Fibroblast of skin of left quadriceps (primary cell): ENCODE data around the gene CRIP2.

Experiments used
- DNase-seq, 2 experiments: peaks; one replicate each; pipeline ENCODE4 v3.0.0-alpha.2; 2013; ENCODE audit warnings: low read depth in 2 of 2

The CRIP2 gene

DNA sequence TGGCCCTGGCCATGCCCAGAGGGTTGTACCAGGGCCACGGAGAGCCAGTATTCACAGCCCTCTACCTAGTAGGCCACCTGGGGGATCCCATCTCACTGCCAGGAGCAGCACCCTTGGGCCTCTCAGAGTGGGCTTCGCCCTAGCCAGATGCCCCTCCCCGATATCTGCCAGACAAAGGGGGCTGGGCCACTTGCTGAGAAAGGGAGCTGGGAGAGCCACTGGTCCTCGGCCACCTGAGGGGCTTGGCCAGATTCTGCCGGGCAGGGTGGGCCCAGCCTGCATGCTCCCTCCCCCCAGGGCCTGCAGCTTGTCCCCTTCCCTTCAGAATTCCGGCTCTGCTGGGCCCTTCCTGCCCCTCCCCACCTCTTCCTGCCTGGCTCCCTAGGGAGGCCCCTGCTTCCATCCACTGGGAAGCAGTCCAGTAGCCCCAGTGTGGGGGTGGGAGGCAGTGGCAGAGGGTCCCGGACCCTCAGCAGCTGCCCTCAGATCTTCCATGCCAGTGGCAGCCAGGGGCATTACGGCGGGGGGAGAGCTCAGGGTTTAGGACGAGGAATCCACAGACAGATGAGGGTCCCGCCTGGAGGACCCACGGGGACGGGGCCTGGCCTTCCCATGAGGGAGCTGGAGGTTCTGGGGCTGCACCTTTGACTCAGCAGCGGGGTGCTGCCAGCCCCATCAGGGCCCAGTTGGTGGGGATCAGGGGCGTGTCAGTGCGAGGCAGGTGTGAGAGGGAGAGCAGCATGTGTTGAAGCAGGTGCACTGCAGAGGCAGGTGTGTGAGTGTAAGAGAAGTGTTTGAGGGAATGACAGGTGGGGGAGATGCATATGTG, 2.4 kb downstream of the CRIP2 start:
- DNase-seq, result no peak

DNA sequence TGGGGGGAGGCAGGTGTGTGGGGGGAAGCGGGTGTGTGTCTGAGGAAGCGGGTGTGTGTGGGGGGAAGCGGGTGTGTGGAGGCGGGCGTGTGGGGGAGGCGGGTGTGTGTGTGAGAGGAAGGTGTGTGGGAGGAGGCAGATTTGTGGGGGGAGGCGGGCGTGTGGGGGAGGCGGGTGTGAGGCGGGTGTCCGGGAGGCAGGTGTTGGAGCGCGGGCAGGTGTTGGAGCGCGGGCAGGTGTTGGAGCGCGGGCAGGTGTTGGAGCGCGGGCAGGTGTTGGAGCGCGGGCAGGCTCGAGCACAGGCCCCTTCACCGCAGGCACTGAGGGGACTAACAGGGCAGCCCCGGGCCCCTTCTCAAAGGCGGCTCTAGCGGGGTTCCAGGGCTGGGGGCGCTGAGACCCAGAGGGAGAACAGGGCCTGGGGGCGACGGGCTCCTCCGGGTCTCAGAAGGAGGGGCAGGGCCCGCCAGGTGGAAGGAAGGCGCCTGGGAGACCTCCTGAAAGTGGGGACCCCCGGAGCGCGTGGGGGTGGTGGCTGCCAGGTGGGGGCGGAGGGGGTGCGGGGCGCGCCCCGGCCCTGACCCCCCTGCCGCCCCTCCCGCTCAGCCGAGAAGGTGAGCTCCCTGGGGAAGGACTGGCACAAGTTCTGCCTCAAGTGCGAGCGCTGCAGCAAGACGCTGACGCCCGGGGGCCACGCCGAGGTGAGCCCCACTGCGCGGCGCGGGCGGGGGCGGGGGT, 3.2 kb downstream of the CRIP2 start:
- no peak for DNase-seq

DNA sequence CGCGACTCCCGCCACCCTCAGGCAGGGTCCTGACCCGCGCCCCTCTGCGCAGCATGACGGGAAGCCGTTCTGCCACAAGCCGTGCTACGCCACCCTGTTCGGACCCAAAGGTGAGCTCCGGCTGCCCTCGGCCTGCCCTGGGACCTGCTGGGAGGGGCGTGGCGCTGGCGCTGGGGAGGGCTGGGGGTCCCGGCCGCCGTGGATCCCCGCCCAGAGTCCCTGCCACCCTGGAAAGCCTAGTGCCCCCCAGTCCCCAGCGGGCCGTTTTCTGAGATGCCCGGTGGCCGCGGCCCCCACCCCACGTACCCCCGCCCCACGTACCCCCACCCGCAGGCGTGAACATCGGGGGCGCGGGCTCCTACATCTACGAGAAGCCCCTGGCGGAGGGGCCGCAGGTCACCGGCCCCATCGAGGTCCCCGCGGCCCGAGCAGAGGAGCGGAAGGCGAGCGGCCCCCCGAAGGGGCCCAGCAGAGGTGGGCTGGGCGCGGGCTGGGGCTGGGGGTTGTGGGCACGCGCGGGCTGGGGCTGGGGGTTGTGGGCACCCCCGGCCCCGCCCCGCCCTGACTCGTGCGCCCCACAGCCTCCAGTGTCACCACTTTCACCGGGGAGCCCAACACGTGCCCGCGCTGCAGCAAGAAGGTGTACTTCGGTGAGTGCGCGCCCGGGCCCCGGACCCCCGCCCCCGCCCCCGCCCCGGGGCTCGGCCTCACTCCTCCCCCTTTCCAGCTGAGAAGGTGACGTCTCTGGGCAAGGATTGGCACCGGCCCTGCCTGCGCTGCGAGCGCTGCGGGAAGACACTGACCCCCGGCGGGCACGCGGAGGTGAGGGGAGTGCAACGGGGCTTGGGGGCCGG, 4.0 kb downstream of the CRIP2 start:
- DNase-seq, result no peak

DNA sequence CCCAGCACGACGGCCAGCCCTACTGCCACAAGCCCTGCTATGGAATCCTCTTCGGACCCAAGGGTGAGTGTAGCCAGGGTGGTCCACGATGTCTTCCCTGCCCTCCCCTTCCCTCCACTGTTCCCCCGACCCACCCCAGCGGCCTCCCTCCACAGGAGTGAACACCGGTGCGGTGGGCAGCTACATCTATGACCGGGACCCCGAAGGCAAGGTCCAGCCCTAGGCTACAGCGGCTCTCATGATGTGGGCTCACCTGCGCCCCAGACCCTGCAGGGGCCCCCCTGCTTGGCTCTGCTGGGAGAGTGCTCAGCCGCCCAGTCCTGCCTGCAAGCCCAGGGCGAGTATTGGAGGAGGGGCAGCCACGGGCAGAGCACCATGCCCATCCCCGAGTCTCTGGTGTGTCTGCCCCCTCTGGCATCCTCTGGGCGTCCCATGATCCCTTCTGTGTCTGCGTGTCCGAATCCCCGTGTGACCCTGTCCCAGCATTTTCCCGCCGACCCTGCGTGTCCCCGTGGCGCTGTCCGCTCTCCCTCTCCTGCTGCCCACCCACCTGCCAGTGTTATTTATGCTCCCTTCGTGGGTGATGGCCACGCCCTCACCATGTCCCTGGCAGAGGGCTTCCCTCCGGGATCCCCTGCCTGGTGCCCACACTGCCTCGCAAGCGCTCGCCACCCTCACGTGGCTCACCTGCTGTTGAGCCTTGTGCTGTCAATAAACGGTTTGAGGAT, 5.0 kb downstream of the CRIP2 start:
- no peak for DNase-seq

DNA sequence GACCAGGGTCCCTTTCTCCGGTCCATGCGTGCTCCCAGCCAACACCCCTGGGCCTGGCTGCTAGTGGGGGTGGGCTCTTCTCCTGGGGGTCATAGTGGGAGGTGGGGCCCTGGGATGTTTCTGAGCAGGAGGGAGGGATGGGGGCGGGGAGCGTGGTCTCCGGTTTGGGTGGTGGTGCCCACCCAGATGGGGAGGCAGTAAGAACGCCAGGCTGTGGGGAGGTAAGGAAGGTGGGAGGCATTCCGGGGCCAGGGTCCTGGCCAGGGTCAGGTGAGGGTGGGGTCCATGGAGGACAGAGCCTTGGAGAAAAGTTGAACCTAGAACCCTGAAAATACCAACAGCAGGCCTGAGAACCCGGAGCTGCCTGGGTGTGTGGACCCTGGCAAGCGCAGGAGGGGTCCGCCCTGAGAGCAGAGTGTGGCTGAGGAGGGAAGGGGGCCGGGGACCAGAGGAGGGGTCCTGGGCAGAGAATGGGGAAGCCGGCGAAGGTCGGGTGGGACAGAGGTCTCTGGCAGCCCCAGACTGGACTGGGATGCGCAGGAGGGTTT, 5.7 kb downstream of the CRIP2 start:
- DNase-seq, result no peak

DNA sequence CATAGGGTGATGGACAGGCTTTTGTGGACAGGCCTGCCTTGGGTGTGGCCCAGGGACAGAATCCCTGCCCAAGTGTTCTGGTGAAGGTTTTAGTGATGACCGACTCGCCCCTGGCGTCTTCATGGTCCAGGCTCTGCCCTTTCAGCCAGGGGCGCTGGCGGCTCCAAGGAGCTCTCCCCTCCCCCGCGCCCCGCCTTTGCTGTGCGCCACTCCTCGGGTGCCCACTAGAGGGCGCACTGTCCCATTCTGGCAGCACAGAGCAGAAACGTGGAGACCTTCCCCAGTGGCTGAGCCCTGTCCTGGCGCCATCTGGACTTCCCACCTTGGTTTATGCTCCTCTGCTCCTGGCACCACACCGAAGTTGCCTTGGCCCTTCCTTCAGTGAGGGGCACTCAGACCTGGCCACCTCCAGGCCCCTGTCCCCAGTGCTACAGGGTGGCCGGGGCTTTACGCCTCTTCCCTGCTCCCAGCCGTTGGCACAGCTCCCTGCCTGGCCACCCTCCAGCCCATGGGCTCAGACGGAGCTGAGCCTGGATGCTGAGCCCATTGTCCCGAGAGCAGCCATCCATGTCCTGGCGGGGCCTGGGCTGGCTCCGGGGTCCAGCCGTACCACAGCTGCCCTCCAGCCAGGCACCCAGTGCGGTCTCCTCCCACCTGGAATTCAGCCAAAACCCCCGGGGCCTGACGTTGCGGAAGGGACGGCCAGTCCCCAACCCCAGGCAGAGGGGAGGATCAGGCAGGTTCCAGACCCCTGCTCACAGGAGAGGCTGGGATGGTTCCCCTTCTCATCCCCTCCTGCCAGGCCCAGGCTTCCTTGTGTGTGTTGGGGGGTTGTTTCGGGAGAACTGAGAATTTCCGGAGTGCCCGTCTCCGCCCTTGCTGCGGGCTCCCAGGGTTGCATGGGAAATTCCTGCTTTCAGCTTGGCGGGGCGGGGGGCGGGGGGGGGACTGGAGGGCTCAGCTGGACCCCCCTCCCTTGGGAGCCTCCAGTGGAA, 6.5 kb downstream of the CRIP2 start:
- DNase-seq, result peak; percentile 62 to 64

DNA sequence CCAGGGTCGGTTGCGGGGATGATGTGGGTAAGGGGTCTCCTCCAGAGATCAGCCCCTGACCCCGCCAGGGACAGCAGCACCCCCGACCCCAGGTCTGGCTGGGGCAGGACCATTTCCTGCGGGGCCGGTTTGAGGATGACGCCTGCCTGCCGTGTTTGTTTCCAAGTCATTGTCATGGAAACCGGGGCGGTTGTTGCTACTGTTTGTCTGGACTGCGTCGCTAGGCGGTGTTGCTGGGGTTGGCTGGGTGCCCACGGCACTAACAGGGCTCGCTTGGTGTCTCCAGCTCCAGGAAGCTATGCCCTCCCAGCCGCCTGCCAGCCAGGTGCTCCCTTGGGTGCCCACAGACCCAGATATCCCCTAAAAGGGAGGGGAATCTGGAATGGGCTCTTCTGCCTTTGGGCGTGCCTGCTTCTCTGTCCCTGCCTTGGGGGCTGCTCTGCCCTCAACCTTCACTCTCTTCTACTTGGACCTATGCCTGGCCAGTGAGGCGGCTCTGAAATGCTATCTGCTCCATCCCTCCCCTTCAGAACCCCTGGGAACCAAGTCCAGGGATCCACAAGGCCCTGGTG, 7.4 kb downstream of the CRIP2 start:
- DNase-seq, result peak; percentile 89 to 90

DNA sequence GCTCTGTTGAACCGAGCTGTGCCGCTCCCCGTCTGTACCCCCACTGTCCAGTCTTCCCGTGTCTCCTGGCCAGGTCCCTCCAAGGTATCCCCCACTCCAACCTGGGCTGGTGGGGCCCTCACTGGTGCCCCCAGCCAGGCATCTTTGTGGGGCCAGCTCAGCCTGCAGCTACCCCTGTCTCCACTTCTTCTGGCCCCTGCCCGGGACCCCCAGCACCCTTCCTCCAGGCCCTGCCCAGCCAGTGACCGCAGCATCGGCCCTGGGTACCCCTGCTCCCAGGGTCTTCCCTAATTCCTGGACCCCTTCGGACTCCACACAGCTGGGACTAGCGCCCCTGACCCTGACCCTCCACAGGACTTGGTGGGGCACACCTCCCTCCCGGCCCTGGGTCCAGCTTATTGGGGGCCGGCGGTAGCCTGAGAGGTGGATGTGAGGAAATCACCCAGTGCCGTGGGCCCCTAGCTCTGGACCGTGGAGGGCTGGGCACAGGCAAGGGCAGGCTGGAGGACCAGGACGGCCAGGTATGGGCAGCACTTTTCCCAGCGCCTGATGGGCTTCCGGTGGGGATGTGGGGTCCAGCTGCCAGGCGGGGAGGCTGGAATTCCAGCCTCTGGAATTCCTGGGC, 8.0 kb downstream of the CRIP2 start:
- no peak for DNase-seq

DNA sequence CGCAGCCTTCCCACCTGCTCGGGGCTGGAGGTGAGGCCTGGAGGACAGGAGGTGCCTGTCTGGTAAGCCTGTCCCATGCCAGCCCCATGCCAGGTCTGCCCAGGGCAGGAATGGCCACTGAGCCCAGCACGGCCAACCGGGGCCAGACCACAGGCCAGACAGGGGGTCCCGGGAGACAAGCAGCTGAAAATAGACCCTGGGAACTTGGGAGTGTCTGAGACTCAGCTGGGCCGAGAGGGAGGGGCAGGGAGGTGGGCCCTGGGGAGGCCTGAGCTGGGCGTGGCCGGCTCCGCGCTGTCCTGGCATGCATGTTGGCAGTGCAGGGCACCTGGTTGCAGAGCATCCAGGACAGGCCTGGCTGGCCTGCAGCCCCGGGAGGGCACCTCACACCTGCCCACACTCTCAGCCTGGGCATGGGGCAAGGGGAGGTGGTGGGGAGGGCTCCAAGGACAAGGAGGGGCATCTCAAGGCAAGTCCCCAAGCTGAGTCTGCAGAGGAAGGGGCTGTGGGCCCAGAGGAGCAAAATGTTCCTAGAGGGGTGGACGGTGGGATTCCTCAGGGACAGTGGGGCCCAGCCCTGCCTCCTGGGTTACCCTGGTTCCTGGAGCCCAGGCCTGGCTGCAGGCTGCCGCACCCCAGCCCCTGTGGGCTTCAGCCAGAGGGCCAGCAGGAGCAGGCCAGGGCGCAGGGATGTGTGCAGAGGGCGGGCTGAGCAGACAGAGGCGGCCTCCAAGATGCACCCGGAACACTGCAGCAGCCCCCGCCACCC, 8.9 kb downstream of the CRIP2 start:
- DNase-seq, result no peak

DNA sequence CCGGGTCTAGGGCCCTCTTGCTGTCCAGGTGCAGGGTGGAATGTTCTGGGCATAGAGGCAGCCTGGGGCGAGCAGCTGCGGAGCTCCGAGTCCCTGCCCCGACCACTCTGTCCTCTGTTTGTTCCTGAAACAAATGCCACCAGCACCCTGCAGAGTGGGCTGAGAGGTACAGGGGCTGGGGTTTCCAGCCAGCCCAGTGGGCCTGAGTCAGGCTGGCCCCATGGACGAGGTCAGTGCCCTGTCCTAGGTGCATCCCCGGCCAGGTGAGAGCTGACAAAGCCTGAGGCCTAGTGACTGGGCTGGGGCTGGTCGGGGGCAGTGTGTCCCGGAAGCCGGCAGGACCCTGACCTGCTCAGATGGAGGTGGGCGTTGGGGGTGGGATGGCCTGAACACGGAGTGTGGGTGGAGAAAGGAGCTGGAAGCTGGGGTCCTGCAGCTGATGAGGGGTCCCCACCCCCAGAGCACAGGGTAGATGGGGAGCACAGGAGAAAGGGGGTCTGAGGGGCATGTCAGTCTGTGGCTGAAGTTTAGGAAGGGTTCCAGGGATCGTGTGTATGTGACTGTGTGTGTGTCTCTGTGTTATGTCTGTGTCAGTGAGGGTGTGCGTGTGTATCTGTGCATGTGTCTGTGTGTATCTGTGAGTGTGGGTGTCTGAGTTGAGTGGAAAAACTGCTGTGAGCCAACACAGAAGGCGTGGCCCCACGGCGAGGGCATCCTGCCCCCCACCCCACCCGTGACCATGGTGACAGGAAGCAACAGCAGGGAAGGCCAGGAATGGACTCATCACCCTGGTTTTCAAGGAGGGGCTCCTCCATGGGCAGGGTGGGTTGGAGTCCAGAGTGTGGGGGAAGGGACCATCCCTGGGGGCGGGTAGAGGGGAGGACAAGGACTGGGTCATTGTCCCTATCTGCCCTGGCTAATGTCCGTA, 9.7 kb downstream of the CRIP2 start:
- no peak for DNase-seq

DNA sequence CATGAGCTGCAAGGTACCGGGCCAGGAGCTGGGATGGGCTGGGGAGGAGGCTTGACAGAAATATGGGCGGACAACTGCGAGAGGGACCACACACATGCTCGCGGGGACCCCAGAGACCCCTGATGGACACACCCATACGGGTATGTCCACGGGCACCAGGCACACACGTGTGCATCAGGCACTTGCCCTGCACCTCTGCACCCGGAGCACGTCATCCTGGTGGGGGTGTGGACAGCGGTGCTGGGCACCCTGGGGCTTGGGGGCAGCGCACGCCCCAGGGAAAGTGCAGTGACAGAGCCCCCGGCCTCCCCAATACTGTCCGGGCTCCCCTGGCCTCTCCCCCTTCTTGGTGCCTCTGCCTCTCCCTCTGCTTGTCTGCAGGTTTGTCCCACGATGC, 10.4 kb downstream of the CRIP2 start:
- no peak for DNase-seq

DNA sequence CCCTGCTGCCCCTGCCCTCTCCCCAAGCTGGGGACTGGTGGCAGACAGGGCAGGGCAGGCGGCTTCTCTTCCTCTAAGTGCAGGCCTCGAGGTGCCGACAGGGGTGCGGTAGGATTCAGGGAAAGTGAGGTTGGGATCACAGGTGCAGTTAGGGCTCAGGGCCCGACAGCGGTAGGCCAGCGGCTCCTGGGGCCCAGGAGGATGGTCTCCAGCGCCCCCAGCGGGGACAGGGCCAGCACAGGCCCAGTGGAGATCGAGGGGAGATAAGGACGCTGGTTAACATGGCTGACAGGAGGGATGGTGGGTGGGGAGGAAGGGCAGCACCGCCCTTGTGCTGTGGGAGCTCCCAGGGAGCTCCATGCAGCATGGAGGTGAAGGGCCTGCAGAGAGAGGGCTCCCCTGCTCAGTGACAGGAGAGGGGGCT, 11.1 kb downstream of the CRIP2 start:
- no peak for DNase-seq

DNA sequence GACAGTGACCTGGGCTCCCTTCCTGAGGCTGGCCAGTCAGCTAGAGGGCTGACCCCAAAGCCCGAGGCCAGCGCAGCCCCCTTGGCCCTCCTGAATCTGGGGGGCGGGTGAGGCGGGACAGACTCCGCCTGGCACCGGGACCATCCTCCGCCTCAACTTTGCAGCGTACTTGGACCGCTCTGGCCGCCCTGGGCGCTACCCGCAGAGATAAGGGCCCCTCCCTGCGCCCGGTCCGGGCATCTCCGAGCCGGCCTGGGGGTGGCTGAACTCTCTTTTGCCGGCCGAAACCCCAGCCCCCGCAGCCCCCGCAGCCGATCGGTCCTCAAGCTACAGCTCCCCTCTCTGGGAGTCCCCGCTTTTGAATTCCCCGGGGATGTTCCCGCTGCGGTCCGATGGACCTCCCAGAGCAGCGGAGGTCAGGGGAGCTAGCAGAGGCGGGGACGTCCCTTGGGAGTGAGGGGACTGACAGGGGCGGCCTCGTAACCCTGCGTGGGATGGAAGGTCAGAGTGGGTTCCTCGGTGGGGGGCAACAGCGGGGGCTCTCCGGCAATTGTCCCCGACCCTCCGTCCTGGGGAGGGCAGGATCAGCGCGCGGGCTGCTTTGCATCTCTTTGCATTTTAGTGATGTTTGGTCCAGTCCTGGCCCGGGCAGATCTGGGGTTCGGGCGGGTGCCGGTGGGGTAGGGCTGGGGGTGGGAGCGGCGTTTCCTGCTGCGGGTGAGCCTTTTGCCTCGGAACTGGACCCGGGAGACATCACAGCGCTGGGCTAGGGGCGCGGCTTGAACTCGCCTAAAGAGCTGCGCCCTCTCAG, 11.7 kb downstream of the CRIP2 start, which contains the start of gene CRIP1:
CRIP1 (plus strand) TSS at position 724 of the 811 bp plus-strand sequence. CDS start 374 bp downstream, outside the sequence.
- no peak for DNase-seq

DNA sequence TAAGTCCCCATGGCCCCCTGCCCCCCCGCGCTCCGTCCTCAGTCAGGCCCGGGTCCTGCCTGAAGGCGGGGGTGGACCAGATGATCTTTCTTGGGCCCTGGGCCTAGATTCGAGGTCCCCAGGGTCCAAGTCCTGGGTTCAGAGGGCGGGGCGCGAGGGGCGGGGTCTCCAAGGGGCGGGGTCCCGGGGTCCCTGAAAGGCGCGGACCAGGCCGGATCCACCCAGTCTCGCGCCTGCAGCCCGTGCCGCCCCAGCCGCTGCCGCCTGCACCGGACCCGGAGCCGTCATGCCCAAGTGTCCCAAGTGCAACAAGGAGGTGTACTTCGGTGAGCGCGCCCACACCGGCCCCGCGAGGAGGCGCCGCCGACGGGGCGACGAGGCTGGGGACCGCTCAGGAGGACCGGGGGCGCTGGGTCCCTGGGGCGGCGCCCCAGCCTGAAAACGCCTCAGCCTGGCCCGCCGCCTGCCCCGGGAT, 12.4 kb downstream of the CRIP2 start:
- no peak for DNase-seq

DNA sequence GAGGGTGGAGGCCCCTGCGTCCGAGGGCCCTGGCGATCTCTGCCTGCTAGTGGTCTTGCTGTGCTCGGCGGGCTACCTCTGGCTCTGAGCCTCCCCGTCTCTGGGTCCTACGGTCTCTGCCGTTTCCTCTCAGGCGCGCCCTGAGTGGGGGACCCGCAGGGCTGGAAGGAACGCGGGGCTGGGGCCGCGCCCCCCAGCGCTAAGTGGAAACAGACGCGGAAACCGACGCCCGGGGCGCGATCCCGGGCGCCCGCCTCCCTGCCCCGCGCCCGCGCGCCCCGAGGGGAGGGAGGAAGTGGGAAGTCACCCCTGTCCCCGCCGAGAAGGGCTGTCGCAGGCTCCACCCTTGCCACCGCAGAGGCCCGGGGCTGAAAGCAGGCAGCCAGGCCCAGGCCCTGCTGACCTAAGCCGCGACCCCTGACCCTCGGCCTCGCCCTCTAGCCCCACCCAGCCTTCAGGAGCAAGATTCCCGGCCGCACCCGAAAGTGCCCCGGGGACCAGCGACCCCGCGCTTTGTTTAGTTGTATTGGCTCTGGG, 12.9 kb downstream of the CRIP2 start:
- DNase-seq, result no peak
